Epidermal melanocyte (primary cell): ENCODE results near the gene OR10H1.
"Not testable (repeated sequence)": the region's sequence is repeated elsewhere in the genome, so short reads cannot be mapped to it uniquely, and the experiment has no call there.

ENCODE experiments used
- DNase-seq: peaks from one replicate; pipeline ENCODE4 v3.0.0; 2011; ENCODE audit warnings: low spot score; ENCODE audit not compliant: insufficient read length

OR10H1 gene

GRCh38 chr19:15775249-15775648 is 40.2 kb downstream of the OR10H1 start:
- no peak for DNase-seq

GRCh38 chr19:15774159-15774558 is 41.3 kb downstream of the OR10H1 start:
- DNase-seq, result not testable (repeated sequence)

GRCh38 chr19:15769586-15769985 is 45.9 kb downstream of the OR10H1 start:
- no peak for DNase-seq

GRCh38 chr19:15759962-15760565 is 55.4 kb downstream of the OR10H1 start:
- no peak for DNase-seq

- DNase-seq, result no peak
Observed at GRCh38 chr19:15758379-15758778, 57.1 kb downstream of the OR10H1 start.
